Measurements from ENCODE around the gene SMAD3.

The SMAD3 gene

GRCh38 chr15:67066041-67066958, 898 bp downstream of the SMAD3 start (continued):
- TF ChIP-seq, protein P1, sequence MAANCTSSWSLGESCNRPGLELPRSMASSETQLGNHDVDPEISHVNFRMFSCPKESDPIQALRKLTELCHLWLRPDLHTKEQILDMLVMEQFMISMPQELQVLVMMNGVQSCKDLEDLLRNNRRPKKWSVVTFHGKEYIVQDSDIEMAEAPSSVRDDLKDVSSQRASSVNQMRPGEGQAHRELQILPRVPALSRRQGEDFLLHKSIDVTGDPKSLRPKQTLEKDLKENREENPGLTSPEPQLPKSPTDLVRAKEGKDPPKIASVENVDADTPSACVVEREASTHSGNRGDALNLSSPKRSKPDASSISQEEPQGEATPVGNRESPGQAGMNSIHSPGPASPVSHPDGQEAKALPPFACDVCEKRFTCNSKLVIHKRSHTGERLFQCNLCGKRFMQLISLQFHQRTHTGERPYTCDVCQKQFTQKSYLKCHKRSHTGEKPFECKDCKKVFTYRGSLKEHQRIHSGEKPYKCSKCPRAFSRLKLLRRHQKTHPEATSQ (tag by site-specific recombination; IDR thresholded peaks at IDR 0.05), result no peak
- TF ChIP-seq ZNF223 (tag by site-specific recombination; IDR thresholded peaks at IDR 0.05), result no peak
- no peak; the same call in 1 of the 2 replicates for TF ChIP-seq FEZF1 (tag by site-specific recombination; IDR thresholded peaks at IDR 0.05)
- TF ChIP-seq ZNF626 (tag by site-specific recombination; IDR thresholded peaks at IDR 0.05), result no peak
- no peak for TF ChIP-seq PRDM2 (tag by site-specific recombination; IDR thresholded peaks at IDR 0.05; ENCODE audit: borderline replicate concordance)
- no peak for TF ChIP-seq ZNF664 (tag by site-specific recombination; IDR thresholded peaks at IDR 0.05)
- TF ChIP-seq, protein P2, sequence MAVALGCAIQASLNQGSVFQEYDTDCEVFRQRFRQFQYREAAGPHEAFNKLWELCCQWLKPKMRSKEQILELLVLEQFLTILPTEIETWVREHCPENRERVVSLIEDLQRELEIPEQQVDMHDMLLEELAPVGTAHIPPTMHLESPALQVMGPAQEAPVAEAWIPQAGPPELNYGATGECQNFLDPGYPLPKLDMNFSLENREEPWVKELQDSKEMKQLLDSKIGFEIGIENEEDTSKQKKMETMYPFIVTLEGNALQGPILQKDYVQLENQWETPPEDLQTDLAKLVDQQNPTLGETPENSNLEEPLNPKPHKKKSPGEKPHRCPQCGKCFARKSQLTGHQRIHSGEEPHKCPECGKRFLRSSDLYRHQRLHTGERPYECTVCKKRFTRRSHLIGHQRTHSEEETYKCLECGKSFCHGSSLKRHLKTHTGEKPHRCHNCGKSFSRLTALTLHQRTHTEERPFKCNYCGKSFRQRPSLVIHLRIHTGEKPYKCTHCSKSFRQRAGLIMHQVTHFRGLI (tag by site-specific recombination; IDR thresholded peaks at IDR 0.05), result no peak
- TF ChIP-seq ZNF148 (tag by site-specific recombination; IDR thresholded peaks at IDR 0.05; ENCODE audit: borderline replicate concordance), result no peak
- TF ChIP-seq, protein P3, sequence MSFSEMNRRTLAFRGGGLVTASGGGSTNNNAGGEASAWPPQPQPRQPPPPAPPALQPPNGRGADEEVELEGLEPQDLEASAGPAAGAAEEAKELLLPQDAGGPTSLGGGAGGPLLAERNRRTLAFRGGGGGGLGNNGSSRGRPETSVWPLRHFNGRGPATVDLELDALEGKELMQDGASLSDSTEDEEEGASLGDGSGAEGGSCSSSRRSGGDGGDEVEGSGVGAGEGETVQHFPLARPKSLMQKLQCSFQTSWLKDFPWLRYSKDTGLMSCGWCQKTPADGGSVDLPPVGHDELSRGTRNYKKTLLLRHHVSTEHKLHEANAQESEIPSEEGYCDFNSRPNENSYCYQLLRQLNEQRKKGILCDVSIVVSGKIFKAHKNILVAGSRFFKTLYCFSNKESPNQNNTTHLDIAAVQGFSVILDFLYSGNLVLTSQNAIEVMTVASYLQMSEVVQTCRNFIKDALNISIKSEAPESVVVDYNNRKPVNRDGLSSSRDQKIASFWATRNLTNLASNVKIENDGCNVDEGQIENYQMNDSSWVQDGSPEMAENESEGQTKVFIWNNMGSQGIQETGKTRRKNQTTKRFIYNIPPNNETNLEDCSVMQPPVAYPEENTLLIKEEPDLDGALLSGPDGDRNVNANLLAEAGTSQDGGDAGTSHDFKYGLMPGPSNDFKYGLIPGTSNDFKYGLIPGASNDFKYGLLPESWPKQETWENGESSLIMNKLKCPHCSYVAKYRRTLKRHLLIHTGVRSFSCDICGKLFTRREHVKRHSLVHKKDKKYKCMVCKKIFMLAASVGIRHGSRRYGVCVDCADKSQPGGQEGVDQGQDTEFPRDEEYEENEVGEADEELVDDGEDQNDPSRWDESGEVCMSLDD (tag by site-specific recombination; IDR thresholded peaks at IDR 0.05), result peak; percentile 99
- TF ChIP-seq MYNN (tag by site-specific recombination; IDR thresholded peaks at IDR 0.05; ENCODE audit: borderline replicate concordance), result 0 out of 2 replicates have a peak, but pooled peaks have one; percentile 19
- peak; percentile 67; the same call in 1 of the 2 replicates for TF ChIP-seq KLF17 (tag by site-specific recombination; IDR thresholded peaks at IDR 0.05)
- peak; percentile 36 for TF ChIP-seq KLF9 (tag by site-specific recombination; IDR thresholded peaks at IDR 0.05; ENCODE audit: low read depth)
- TF ChIP-seq ZNF843 (tag by site-specific recombination; IDR thresholded peaks at IDR 0.05), result peak; percentile 19; the same call in 1 of the 2 replicates
- no peak for TF ChIP-seq ZNF518A (tag by site-specific recombination; conservative IDR thresholded peaks at IDR 0.05; ENCODE audit: low read depth)
- peak; percentile 36 for TF ChIP-seq ZBTB20 (tag by site-specific recombination; IDR thresholded peaks at IDR 0.05)
- peak; percentile 28; the same call in 1 of the 2 replicates for TF ChIP-seq KLF1 (tag by site-specific recombination; IDR thresholded peaks at IDR 0.05)
